Naive B cell (primary cell): ENCODE data around the gene ZNF644. TPM values are rescaled to one million over a fixed set of nuclear protein-coding genes. Genes with fewer than 3 reads are reported as not detected.
A peak's percentile ranks its signal among the peaks of the same experiment; 100 is the strongest.
"Not testable (repeated sequence)": the region's sequence is repeated elsewhere in the genome, so short reads cannot be mapped to it uniquely, and the experiment has no call there.

Source experiments
- ATAC-seq, 2 donors: fragments of 150-1000 bp; cut with Tn5 transposase; 2 replicates each; pipeline ENCODE4 v1.10.0; 2021; ENCODE audit warnings: low read depth in 2 of 2, mild to moderate bottlenecking in 2 of 2, moderate library complexity in 2 of 2
- DNase-seq: peaks from one replicate; pipeline ENCODE4 v3.0.0; 2022
- H3K27ac Mint-ChIP-seq, 6 donors: one replicate each; pipeline ENCODE4 v1.8.0; 2020 to 2022; ENCODE audit warnings: mild to moderate bottlenecking in 6 of 6, mixed read lengths in 6 of 6, moderate library complexity in 5 of 6, inconsistent platforms in 2 of 6
- H3K27me3 Mint-ChIP-seq, 3 donors: one replicate each; pipeline ENCODE4 v1.8.0; 2021 to 2022; ENCODE audit warnings: mixed read lengths in 3 of 3, mild to moderate bottlenecking in 1 of 3
- H3K36me3 Mint-ChIP-seq, 2 donors: one replicate each; pipeline ENCODE4 v1.8.0; 2020 to 2022; ENCODE audit warnings: mixed read lengths in 2 of 2, inconsistent platforms in 1 of 2, mild to moderate bottlenecking in 1 of 2
- H3K4me1 Mint-ChIP-seq, 3 donors: one replicate each; pipeline ENCODE4 v1.8.0; 2020 to 2022; ENCODE audit warnings: mixed read lengths in 3 of 3, inconsistent platforms in 1 of 3, mild to moderate bottlenecking in 1 of 3, moderate library complexity in 1 of 3
- H3K4me3 Mint-ChIP-seq, 8 donors: one replicate each; pipeline ENCODE4 v1.8.0; 2020 to 2022; ENCODE audit warnings: mild to moderate bottlenecking in 8 of 8, mixed read lengths in 8 of 8, moderate library complexity in 8 of 8, inconsistent platforms in 2 of 8
- H3K9me3 Mint-ChIP-seq, 7 donors: one replicate each; pipeline ENCODE4 v1.8.0; 2020 to 2022; ENCODE audit warnings: mixed read lengths in 7 of 7, mild to moderate bottlenecking in 5 of 7, inconsistent platforms in 2 of 7, moderate library complexity in 1 of 7
- polyA plus RNA-seq, 6 donors: library from polyadenylated mRNA; unstranded; fragments of 300-500 nt; fragmentation: Illumina TruSeq; gene quantifications; one replicate each; pipeline ENCODE4 v1.2.3, GENCODE V29; 2021; ENCODE audit warnings: low read depth in 6 of 6

The ZNF644 gene
- polyA plus RNA-seq, 6 donors from 2014 or later = 89.4 to 115 (median 103) TPM

DNA sequence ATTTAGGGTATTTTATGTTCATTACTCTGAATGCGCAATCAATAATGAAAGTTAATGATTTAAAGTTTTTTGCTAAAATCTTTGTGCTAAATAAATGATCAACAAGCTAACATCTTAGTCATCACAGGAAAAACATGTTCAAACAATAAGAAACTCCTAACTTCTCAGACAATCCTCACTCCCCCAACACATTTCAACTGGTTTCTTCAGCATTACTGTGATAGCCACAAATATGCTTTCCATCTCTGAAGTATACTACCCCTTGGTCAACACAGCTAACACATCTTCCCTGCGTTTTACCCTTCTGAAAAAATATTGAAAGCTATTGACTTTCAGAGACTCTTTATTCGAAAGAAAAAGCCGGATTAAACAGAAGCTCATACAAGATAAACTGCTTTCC is 85.8 kb downstream of the ZNF644 start:
- peaks cover 27 to 40% of the 10 kb centered on the region in 2 donors for H3K36me3 Mint-ChIP-seq
- H3K4me1 Mint-ChIP-seq = peaks cover 15 to 41% (median 20%) of the 10 kb centered on the region in 3 donors

DNA sequence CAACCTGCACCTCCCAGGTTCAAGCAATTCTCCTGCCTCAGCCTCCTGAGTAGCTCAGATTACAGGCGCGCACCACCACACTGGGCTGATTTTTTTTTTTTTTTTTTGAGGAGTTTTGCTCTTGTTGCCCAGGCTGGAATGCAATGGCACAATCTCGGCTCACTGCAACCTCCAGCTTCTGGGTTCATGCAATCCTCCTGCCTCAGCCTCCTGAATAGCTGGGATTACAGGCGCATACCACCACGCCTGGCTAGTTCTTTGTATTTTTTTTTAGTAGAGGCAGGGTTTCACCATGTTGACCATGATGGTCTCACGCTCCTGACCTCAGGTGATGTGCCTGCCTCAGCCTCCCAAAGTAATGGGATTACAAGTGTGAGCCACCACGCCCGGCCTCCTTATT is 93.6 kb downstream of the ZNF644 start:
- Mint-ChIP-seq H3K9me3 (peaks cover 0 to 15% (median 10%) of the 10 kb centered on the region in 7 donors), H3K36me3 (peaks cover 26 to 31% of the 10 kb centered on the region in 2 donors), H3K4me1 (peaks cover 46 to 56% (median 47%) of the 10 kb centered on the region in 3 donors), H3K27ac (peak overlapping the region in 2 of 6 donors; percentile 75 to 77), H3K4me3 (peak overlapping the region in 1 of 8 donors; percentile 37)
- not testable (repeated sequence) for DNase-seq, H3K27me3 Mint-ChIP-seq, ATAC-seq

More for the DNA sequence above, 85.8 kb downstream of the ZNF644 start:
- H3K27me3 Mint-ChIP-seq = no peaks in the 10 kb centered on the region
- H3K4me3 Mint-ChIP-seq = peak overlapping the region in 1 of 8 donors; percentile 4
- ATAC-seq (no peak), DNase-seq (no peak)
- peak overlapping the region in 2 of 6 donors; percentile 37 to 63 for H3K27ac Mint-ChIP-seq
- H3K9me3 Mint-ChIP-seq = no peaks in the 10 kb centered on the region

DNA sequence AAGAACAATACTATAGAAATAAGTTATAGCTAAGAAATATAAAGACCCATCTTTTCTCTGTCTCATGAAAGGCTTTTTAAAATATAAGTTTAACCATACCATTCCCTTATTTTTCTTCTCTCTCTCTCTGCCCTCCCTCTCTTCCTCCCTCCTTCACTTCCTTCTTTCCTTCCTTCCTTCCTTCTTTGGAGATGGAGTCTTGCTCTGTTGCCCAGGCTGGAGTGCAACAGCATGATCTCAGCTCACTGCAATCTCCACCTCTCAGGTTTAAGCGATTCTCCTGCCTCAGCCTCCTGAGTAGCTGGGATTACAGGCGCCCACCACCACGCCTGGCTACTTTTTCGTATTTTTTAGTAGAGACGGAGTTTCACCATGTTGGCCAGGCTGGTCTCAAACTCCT is 94.2 kb downstream of the ZNF644 start:
- DNase-seq, H3K27me3 Mint-ChIP-seq, ATAC-seq: not testable (repeated sequence)
- Mint-ChIP-seq H3K27ac (peak overlapping the region in 2 of 6 donors; percentile 65 to 75), H3K9me3 (peaks cover 0 to 15% (median 10%) of the 10 kb centered on the region in 7 donors), H3K4me3 (peak overlapping the region in 1 of 8 donors; percentile 25), H3K4me1 (peaks cover 45 to 61% (median 50%) of the 10 kb centered on the region in 3 donors), H3K36me3 (peaks cover 26 to 31% of the 10 kb centered on the region in 2 donors)

DNA sequence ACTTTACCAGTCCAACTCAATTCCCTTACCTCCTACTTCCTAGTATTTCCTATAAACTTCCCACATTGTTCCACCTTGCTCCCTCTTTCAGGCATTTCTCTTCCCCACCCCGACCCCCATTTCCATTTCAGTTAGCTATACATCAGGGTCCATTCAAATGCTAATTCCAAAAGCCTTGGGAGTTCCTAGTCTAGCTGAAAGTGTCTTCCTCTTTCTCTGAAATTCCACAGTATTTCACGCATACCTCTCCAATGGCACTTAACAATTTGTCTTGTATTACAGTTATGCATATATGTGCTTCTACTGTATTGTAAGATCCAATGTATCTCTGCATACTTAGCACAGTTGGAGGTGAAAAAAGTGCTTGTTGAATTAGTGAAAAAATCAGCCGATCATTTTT is 94.9 kb downstream of the ZNF644 start:
- H3K27me3 Mint-ChIP-seq = no peaks in the 10 kb centered on the region
- peaks cover 26 to 31% of the 10 kb centered on the region in 2 donors for H3K36me3 Mint-ChIP-seq
- ATAC-seq (no peak), DNase-seq (no peak)
- peak overlapping the region in 4 of 8 donors; percentile 9 to 64 (median 36) for H3K4me3 Mint-ChIP-seq
- H3K27ac Mint-ChIP-seq = peak overlapping the region in 2 of 6 donors; percentile 2 to 22
- H3K9me3 Mint-ChIP-seq = peaks cover 0 to 15% (median 10%) of the 10 kb centered on the region in 7 donors
- H3K4me1 Mint-ChIP-seq = peaks cover 52 to 68% (median 57%) of the 10 kb centered on the region in 3 donors

DNA sequence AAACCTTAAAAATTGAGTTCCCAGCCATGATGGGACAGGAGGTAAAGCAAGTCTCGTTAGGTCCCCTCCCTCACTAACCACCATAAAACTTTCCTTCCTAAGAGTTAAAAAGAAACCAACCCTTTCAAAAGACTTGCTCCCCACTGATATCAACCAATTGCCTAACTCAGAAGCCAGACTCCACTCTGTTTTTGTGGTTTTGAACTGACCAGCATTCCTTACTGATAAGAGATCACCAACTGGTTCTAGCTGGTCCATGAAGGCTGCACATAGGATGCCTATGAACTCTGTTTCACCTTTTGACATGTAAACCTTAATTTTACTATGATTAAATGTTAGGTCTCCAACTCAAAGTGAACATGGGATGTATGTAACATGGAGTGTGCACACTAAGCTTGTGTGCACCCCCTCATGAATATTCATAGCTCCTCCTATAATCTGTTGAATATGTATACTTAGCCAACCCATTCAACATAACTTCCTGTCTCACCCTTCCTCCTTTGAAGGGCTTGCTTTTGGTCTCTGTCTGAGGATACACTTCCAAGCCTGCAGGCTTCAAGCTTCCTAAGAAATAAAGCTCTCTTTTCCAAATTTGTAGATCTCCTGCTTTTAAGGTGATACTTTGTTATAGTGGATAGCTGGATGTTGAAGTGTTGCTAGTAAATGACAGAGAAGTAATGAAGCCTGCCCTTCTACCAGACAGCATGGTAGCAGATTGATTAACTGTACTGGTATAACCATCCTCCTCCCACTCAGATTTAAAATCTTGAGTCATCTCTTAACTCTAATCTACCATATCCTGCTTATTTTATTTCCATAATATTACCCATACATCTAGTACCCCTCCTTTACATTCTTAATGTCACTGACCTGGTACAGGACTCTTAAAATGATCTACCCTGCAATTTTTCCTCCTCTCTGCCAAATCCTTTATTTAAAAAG is 95.6 kb downstream of the ZNF644 start:
- Mint-ChIP-seq H3K27me3 (no peaks in the 10 kb centered on the region), H3K36me3 (peaks cover 26 to 31% of the 10 kb centered on the region in 2 donors), H3K4me1 (peaks cover 57 to 68% (median 63%) of the 10 kb centered on the region in 3 donors), H3K27ac (peak overlapping the region in 4 of 6 donors; percentile 32 to 73 (median 42)), H3K9me3 (peaks cover 0 to 15% (median 10%) of the 10 kb centered on the region in 7 donors), H3K4me3 (peak overlapping the region in 2 of 8 donors; percentile 9 to 57)
- ATAC-seq = peak; percentile 37 to 38
- no peak for DNase-seq

DNA sequence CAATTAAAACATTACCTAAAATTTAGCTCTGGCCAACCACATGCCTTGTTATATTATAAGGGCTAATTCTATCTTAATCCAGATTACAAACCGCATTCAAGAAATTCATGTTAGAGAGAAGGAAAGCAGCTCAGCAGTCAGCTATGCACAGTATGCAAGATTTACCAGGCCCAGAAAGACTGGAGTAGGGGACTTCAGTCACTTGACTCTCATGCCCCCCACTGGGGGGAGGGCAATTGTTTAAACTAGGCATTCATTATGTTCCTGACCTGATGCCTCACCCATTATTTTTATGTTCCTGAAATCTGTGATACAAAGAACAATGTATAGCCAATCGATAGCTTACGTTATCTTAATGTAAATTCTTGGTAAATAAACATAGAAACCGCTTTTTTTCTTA is 96.9 kb downstream of the ZNF644 start:
- no peak for DNase-seq
- H3K27ac Mint-ChIP-seq = peak overlapping the region in 4 of 6 donors; percentile 5 to 75 (median 42)
- ATAC-seq = no peak
- peaks cover 0 to 15% (median 10%) of the 10 kb centered on the region in 7 donors for H3K9me3 Mint-ChIP-seq
- peaks cover 58 to 70% (median 64%) of the 10 kb centered on the region in 3 donors for H3K4me1 Mint-ChIP-seq
- no peaks in the 10 kb centered on the region for H3K27me3 Mint-ChIP-seq
- H3K4me3 Mint-ChIP-seq = peak overlapping the region in 1 of 8 donors; percentile 37
- peaks cover 26 to 31% of the 10 kb centered on the region in 2 donors for H3K36me3 Mint-ChIP-seq

DNA sequence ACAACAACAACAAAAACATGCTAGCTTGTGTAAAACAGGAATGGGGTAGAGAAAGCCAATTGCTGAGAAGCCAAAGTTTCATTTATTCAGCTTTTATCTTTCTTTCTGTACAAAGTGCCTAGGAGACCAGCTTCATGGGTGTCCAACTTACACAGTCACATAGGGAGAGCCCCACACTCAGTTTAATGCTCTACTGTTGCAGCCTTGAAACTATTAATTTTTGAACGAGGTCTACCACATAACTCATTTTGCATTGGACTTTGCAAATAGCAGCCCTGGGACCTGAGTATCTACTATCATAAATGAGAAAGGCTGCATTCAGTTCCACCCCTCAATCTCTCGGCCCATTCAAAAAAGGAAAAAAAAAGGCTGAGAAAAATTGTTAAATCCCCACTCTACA is 98.8 kb downstream of the ZNF644 start:
- H3K27ac Mint-ChIP-seq = peak overlapping the region in 2 of 6 donors; percentile 30 to 35
- no peaks in the 10 kb centered on the region for H3K27me3 Mint-ChIP-seq
- peaks cover 0 to 10% (median 6%) of the 10 kb centered on the region in 7 donors for H3K9me3 Mint-ChIP-seq
- ATAC-seq = no peak
- peaks cover 58 to 73% (median 69%) of the 10 kb centered on the region in 3 donors for H3K4me1 Mint-ChIP-seq
- no peak for DNase-seq
- no peak overlapping the region for H3K4me3 Mint-ChIP-seq
- peaks cover 16 to 22% of the 10 kb centered on the region in 2 donors for H3K36me3 Mint-ChIP-seq

DNA sequence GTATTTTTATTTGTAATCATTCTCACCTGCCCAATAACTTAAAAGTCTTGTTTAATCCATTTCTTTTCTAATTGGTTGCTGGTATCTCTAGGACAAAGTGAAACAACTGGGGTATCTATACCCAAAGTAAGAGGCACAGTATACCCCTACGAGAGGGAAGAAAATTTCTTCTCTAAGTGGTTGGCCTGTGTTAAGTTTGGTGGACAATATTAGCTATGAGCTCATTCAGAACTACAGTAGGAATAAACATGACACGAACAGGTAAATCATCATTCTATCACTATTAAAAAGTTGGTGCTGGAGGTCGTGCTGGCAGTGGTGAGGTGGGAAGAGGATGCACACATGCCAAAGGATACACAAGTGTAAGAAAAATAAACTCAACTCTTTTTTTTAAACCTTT is 99.6 kb downstream of the ZNF644 start:
- peaks cover 0 to 10% (median 6%) of the 10 kb centered on the region in 7 donors for H3K9me3 Mint-ChIP-seq
- H3K36me3 Mint-ChIP-seq = peaks cover 15 to 18% of the 10 kb centered on the region in 2 donors
- DNase-seq (no peak), ATAC-seq (no peak)
- H3K27me3 Mint-ChIP-seq = no peaks in the 10 kb centered on the region
- peak overlapping the region in 3 of 8 donors; percentile 6 to 18 (median 11) for H3K4me3 Mint-ChIP-seq
- peaks cover 54 to 68% (median 66%) of the 10 kb centered on the region in 3 donors for H3K4me1 Mint-ChIP-seq
- peak overlapping the region in 2 of 6 donors; percentile 76 to 81 for H3K27ac Mint-ChIP-seq

DNA sequence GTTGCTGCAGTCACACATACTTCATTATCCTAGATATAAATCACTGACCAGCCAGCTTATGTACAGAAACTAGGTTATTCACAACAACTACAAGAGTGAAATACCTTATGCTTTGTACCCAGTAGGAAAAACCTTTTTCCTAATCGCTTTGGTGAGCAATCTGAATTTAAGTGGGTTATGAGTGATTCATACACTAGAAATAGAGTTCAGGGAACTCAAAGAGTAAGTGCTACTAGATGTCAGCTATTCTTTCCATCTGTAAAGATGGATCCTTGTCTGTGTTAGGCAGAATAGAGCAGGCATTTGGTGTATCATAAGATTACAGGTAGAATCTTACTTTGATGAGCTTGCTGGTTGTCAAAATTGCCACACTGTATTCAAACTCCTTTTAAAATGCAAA is 101.9 kb downstream of the ZNF644 start:
- H3K36me3 Mint-ChIP-seq = peaks cover 5 to 8% of the 10 kb centered on the region in 2 donors
- ATAC-seq (no peak), DNase-seq (no peak)
- no peaks in the 10 kb centered on the region for H3K27me3 Mint-ChIP-seq
- H3K27ac Mint-ChIP-seq = peak overlapping the region in 2 of 6 donors; percentile 41 to 43
- peaks cover 36 to 48% (median 46%) of the 10 kb centered on the region in 3 donors for H3K4me1 Mint-ChIP-seq
- peak overlapping the region in 1 of 8 donors; percentile 29 for H3K4me3 Mint-ChIP-seq
- no peaks in the 10 kb centered on the region for H3K9me3 Mint-ChIP-seq

DNA sequence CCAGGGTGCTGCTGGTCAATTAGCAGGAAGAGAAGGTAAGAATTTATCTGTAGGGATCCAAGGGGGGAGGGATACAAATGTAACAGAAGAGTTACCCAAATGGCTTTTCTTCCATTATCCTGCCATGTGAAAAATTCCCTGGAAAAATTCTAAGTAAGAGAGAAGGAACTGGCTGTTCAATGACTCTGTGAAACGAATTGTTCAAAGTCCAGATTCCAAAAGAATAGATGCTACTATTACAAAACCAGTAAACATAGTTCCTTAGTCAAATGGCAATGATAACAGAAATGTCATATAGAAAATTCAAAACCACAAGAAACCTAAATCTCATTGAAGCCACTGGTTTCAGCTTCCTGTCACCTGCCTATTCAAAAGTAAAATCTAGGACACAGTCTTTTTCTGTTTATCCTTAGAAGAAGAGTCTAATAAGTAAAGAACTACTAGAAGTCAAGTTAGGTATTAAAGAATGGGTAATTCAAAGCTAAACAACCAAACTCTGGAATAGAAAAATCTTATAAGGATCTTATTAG is 102.6 kb downstream of the ZNF644 start:
- no peaks in the 10 kb centered on the region for H3K9me3 Mint-ChIP-seq
- H3K4me3 Mint-ChIP-seq = no peak overlapping the region
- H3K27me3 Mint-ChIP-seq = no peaks in the 10 kb centered on the region
- no peak for DNase-seq
- ATAC-seq = no peak
- peaks cover 8% of the 10 kb centered on the region in 2 donors for H3K36me3 Mint-ChIP-seq
- peaks cover 33 to 44% (median 43%) of the 10 kb centered on the region in 3 donors for H3K4me1 Mint-ChIP-seq
- peak overlapping the region in 2 of 6 donors; percentile 41 to 92 for H3K27ac Mint-ChIP-seq

DNA sequence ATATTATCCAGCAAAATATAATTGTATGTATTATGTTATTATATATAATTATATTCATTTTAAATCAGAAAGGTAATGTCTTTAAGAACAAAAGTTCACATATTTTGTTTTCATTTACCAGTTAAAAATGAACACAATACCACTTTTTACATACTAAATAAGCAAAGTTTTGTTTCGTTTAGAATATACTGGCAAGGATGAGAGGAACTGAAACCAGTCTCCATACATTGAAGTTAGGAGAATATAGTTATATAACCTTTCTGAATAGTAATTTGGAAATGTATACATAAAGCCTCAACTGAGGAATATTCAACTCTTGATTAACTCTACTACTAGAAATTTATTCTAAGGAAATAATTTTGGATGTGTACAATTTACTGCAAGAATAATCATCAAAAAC is 110.5 kb downstream of the ZNF644 start:
- Mint-ChIP-seq H3K36me3 (peaks cover 10 to 12% of the 10 kb centered on the region in 2 donors), H3K27ac (no peak overlapping the region), H3K27me3 (no peaks in the 10 kb centered on the region)

DNA sequence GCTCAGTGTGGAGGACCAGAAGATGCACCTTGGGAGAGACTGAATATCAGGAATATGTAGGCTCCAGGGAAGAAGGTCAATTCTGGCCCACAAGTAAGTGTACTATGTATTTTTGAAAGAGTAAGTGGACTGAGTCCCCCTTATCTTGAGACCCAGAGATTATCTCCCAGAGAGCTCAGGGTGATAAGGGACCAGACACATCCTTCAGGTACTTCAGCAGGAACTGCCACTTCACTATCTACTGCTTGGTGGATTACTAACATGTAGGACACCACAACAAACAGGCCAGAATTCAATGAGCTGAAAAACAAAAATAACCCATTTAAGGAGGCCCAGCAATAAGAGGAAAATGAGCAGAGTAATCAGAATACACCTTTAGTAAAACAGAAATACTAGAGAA is 119.2 kb downstream of the ZNF644 start:
- ATAC-seq = no peak
- Mint-ChIP-seq H3K4me1 (peaks cover 10 to 23% (median 21%) of the 10 kb centered on the region in 3 donors), H3K9me3 (no peaks in the 10 kb centered on the region), H3K36me3 (peaks cover 8 to 9% of the 10 kb centered on the region in 2 donors), H3K27ac (peak overlapping the region in 1 of 6 donors; percentile 8), H3K27me3 (no peaks in the 10 kb centered on the region), H3K4me3 (no peak overlapping the region)
- DNase-seq = no peak

More for the DNA sequence above, 110.5 kb downstream of the ZNF644 start:
- peaks cover 1 to 10% (median 4%) of the 10 kb centered on the region in 3 donors for H3K4me1 Mint-ChIP-seq
- peaks cover 0 to 5% (median 3%) of the 10 kb centered on the region in 7 donors for H3K9me3 Mint-ChIP-seq
- DNase-seq = no peak
- ATAC-seq = no peak
- no peak overlapping the region for H3K4me3 Mint-ChIP-seq

DNA sequence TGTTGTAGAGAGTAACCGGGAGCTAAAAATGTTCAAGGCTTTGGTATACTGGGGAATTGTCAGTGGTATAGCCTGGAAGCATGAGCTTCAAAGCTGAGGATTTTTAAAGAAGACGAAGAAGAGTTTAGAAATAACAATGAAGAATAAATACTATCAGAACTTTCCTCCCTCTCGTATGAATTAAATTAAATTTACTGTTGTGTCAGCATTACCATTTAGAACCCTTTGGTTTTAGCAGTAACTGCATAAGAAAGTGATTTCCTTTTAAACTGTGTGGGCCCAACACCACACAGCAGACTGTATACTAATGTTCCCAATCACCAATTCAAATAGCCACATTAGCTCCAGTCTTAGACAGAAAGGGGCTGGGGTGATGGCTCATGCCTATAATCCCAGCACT is 122.6 kb downstream of the ZNF644 start:
- peaks cover 10 to 30% (median 25%) of the 10 kb centered on the region in 3 donors for H3K4me1 Mint-ChIP-seq
- no peak overlapping the region for H3K4me3 Mint-ChIP-seq
- DNase-seq = no peak
- H3K27ac Mint-ChIP-seq = peak overlapping the region in 1 of 6 donors; percentile 8
- H3K36me3 Mint-ChIP-seq = peaks cover 8 to 29% of the 10 kb centered on the region in 2 donors
- no peaks in the 10 kb centered on the region for H3K27me3 Mint-ChIP-seq
- no peak for ATAC-seq
- peaks cover 0 to 1% (median 0%) of the 10 kb centered on the region in 7 donors for H3K9me3 Mint-ChIP-seq
